ENCODE results near the gene GCSAML.
"Not testable (repeated sequence)": the region's sequence is repeated elsewhere in the genome, so short reads cannot be mapped to it uniquely, and the experiment has no call there.

GCSAML gene

GRCh38 chr1:247548769-247549182 is at the start of gene GCSAML:
GCSAML (plus strand) TSS chr1:247549134; CDS start chr1:247549192, 58 bp downstream.
- DNase-seq (ENCODE audit: extremely low spot score), result no peak
- POLR2A ChIA-PET, result no interaction called here
- TF ChIP-seq CTCF (IDR thresholded peaks at IDR 0.05; ENCODE audit: control extremely low read depth, extremely low read depth, low read depth, missing control alignments), result no peak
- CTCF ChIA-PET, result no interaction called here

GRCh38 chr1:247500865-247501264 is 48.1 kb upstream of the GCSAML start:
- ChIA-PET POLR2A (no interaction called here), CTCF (interaction anchor here (1.0 to 1.4 kb wide), 2 partner anchors 13 to 111 kb away, joined by 3 to 6 read pairs; no protein-coding TSS in a partner anchor)
- no peak for DNase-seq (ENCODE audit: extremely low spot score)
- no peak for TF ChIP-seq CTCF (IDR thresholded peaks at IDR 0.05; ENCODE audit: control extremely low read depth, extremely low read depth, low read depth, missing control alignments)

GRCh38 chr1:247506831-247507230 is 42.1 kb upstream of the GCSAML start:
- no peak for TF ChIP-seq CTCF (IDR thresholded peaks at IDR 0.05; ENCODE audit: control extremely low read depth, extremely low read depth, low read depth, missing control alignments)
- DNase-seq (ENCODE audit: extremely low spot score), result no peak
- ChIA-PET CTCF (interaction anchor here (2.3 kb wide), 1 partner anchor 10 kb away, joined by 6 read pairs; no protein-coding TSS in a partner anchor), POLR2A (no interaction called here)

GRCh38 chr1:247517795-247518612 is 30.9 kb upstream of the GCSAML start:
- CTCF ChIA-PET, result interaction anchor here (1.1 to 2.3 kb wide), 3 partner anchors 8 to 13 kb away, joined by 3 to 6 read pairs (median 3); no protein-coding TSS in a partner anchor
- DNase-seq (ENCODE audit: extremely low spot score), result no peak
- POLR2A ChIA-PET, result no interaction called here
- no peak for TF ChIP-seq CTCF (IDR thresholded peaks at IDR 0.05; ENCODE audit: control extremely low read depth, extremely low read depth, low read depth, missing control alignments)

GRCh38 chr1:247518613-247518891 is 30.4 kb upstream of the GCSAML start:
- DNase-seq (ENCODE audit: extremely low spot score), result no peak
- ChIA-PET POLR2A (no interaction called here), CTCF (no interaction called here)
- no peak for TF ChIP-seq CTCF (IDR thresholded peaks at IDR 0.05; ENCODE audit: control extremely low read depth, extremely low read depth, low read depth, missing control alignments)

- POLR2A ChIA-PET; DNase-seq (ENCODE audit: extremely low spot score); CTCF ChIA-PET: not testable (repeated sequence)
These were observed 27.0 kb upstream of the GCSAML start for GRCh38 chr1:247521886-247522285.

GRCh38 chr1:247528812-247529474 is 20.0 kb upstream of the GCSAML start:
- TF ChIP-seq CTCF (IDR thresholded peaks at IDR 0.05; ENCODE audit: control extremely low read depth, extremely low read depth, low read depth, missing control alignments), result no peak
- DNase-seq (ENCODE audit: extremely low spot score), result no peak
- ChIA-PET CTCF (no interaction called here), POLR2A (no interaction called here)
